ENCODE data around the gene SURF6.
"Not testable (repeated sequence)": the region's sequence is repeated elsewhere in the genome, so short reads cannot be mapped to it uniquely, and the experiment has no call there.

DNA sequence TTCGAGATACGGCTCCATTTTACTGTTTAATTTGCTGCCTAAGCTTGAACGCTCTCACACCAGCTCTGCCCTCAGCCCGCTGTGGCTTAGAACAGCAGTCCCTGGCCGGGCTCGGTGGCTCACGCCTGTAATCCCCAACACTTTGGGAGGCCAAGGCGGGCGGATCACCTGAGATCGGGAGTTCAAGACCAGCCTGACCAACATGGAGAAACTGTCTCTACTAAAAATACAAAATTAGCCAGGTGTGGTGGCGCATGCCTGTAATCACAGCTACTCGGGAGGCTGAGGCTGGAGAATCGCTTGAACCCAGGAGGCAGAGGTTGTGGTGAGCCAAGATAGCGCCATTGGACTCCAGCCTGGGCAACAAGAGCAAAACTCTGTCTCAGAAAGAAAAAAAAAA, 41.3 kb upstream of the SURF6 start:
- TF ChIP-seq POLR2AphosphoS5 (IDR thresholded peaks at IDR 0.05; ENCODE audit: borderline replicate concordance, low read depth, low read length); EZH2 (IDR thresholded peaks at IDR 0.05); FOXP2 (optimal IDR thresholded peaks at IDR 0.05; ENCODE audit: control extremely low read depth, extremely low read length, insufficient read depth): not testable (repeated sequence)
